Activated T-cell treated with anti-CD3 and anti-CD28 coated beads, Interleukin-2, amount 50 U/mL, for 4 hours (primary cell): ENCODE data around the gene CD82. TPM values are rescaled to one million over a fixed set of nuclear protein-coding genes. Genes with fewer than 3 reads are reported as not detected.
A peak's percentile ranks its signal among the peaks of the same experiment; 100 is the strongest.
"Not testable (repeated sequence)": the region's sequence is repeated elsewhere in the genome, so short reads cannot be mapped to it uniquely, and the experiment has no call there.

Source experiments
- ATAC-seq, 2 donors: fragments of 200-7000 bp; cut with Tn5 transposase; one replicate each; pipeline ENCODE4 v1.10.0; 2021
- DNase-seq: peaks from one replicate; pipeline ENCODE4 v3.0.0-alpha.2; 2020
- H3K27me3 Mint-ChIP-seq: one replicate; pipeline ENCODE4 v1.8.0; 2021; ENCODE audit warnings: low read depth, mixed read lengths
- H3K36me3 Mint-ChIP-seq: one replicate; pipeline ENCODE4 v1.8.0; 2022; ENCODE audit warnings: mixed read lengths; ENCODE audit not compliant: insufficient read depth
- H3K4me1 Mint-ChIP-seq: one replicate; pipeline ENCODE4 v1.8.0; 2021; ENCODE audit warnings: low read depth, mixed read lengths
- H3K4me3 Mint-ChIP-seq: one replicate; pipeline ENCODE4 v1.8.0; 2021; ENCODE audit warnings: mild to moderate bottlenecking, moderate library complexity, mixed read lengths
- H3K9me3 Mint-ChIP-seq: one replicate; pipeline ENCODE4 v1.8.0; 2021; ENCODE audit warnings: mixed read lengths
- total RNA-seq, 3 donors: library from RNA; stranded (reverse); gene quantifications; one replicate each; pipeline ENCODE4 v1.2.1, GENCODE V29; 2021

Gene CD82
- total RNA-seq, 3 donors from 2014 or later: 364 to 594 (median 428) TPM

DNA sequence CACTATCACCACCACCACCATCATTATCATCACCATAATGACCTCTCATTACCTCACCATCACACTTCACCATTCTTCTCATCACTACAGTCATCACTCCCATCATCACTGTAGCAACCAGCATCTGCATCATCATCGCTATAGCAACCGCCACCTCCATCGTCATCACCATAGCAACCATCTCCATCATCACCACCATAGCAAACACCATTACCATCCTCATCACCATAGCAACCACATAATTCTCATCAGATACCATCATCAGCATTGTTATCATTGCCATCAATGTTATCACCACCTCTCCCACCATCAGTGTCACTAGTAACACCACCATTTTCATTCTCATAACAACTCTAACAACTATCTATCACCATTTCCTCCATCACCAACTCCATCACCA, 23.1 kb upstream of the CD82 start:
- ATAC-seq: peak in 1 of 2 donors; percentile 24
- DNase-seq: no peak
- Mint-ChIP-seq H3K9me3 (no peaks in the 10 kb centered on the region), H3K36me3 (no peaks in the 10 kb centered on the region), H3K27me3 (no peaks in the 10 kb centered on the region), H3K4me1 (no peaks in the 10 kb centered on the region), H3K4me3 (no peak overlapping the region)

DNA sequence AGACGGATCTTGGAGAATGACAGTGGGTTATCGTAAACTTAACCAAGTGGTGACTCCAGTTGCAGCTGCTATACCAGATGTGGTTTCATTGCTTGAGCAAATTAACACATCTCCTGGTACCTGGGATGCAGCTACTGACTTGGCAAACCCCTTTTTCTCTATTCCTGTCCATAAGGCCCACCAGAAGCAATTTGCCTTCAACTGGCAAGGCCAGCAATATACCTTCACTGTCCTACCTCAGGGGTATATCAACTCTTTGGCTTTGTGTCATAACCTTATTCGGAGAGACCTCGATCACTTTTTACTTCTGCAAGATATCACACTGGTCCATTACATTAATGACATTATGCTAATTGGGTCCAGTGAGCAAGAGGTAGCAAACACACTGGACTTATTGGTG, 18.5 kb upstream of the CD82 start:
- H3K27me3 Mint-ChIP-seq, H3K4me1 Mint-ChIP-seq, H3K36me3 Mint-ChIP-seq, ATAC-seq, H3K4me3 Mint-ChIP-seq, H3K9me3 Mint-ChIP-seq, DNase-seq: not testable (repeated sequence)

DNA sequence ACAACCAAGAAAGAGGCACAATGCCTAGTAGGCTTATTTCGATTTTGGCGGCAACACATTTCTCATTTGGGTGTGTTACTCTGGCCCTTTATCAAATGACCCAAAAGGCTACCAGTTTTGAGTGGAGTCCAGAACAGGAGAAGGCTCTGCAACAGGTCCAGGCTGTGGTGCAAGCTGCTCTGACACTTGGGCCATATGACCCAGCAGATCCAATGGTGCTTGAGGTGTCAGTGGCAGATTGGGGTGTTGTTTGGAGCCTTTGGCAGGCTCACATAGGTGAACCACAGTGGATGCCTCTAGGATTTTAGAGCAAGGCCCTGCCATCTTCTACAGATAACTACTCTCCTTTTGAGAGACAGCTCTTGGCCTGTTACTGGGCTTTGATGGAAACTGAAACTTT, 17.9 kb upstream of the CD82 start:
- H3K4me3 Mint-ChIP-seq, H3K36me3 Mint-ChIP-seq, H3K9me3 Mint-ChIP-seq, H3K4me1 Mint-ChIP-seq, ATAC-seq, DNase-seq, H3K27me3 Mint-ChIP-seq: not testable (repeated sequence)

DNA sequence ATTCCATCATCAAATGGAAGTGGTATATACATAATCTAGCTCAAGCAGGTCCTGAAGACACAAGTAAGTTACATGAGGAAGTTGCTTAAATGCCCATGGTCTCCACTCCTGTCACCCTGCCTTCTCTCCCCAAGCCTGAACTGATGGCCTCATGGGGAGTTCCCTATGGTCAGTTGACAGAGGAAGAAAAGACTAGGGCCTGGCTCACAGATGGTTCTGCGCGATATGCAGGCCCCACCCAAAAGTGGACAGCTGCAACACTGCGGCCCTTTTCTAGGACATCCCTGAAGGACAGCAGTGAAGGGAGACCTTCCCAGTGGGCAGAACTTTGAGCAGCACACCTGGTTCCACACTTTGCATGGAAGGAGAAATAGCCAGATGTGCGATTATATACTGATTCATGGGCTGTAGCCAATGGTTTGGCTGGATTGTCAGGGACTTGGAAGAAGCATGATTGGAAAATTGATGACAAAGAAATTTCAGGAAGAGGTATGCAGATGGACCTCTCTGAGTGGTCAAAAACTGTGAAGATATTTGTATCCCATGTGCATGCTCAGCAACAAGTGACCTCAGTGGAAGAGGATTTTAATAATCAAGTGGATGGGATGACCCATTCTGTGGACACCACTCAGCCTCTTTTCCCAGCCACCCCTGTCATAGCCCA, 17.3 kb upstream of the CD82 start:
- H3K4me1 Mint-ChIP-seq: no peaks in the 10 kb centered on the region
- H3K9me3 Mint-ChIP-seq: peaks cover 4% of the 10 kb centered on the region
- no peak overlapping the region for H3K4me3 Mint-ChIP-seq
- H3K36me3 Mint-ChIP-seq: no peaks in the 10 kb centered on the region
- no peaks in the 10 kb centered on the region for H3K27me3 Mint-ChIP-seq
- ATAC-seq (no peak), DNase-seq (no peak)

DNA sequence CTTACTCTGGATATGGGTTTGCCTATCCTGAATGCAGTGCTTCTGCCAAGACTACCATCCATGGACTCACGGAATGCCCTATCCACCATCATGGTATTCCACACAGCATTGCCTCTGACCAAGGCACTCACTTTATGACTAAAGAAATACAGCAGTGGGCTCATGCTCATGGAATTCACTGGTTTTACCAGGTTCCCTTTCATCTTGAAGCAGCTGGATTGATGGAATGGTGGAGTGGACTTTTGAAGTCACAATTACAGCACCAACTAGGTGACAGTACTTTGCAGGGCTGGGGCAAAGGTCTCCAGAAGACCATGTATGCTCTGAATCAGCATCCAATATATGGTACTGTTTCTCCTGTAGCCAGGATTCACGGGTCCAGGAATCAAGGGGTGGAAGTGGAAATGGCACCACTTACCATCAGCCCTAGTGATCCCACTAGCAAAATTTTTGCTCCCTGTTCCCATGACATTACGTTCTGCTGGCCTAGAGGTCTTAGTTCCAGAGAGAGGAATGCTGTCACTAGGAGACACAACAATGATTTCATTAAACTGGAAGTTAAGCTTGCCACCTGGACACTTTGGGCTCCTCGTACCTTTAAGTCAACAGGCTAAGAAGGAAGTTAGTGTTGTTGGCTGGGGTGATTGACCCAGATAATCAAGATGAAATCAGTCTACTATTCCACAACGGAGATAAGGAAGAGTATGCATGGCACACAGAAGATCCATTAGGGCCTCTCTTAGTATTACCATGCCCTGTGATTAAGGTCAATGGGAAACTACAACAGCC, 16.3 kb upstream of the CD82 start:
- H3K36me3 Mint-ChIP-seq, DNase-seq, H3K4me3 Mint-ChIP-seq, H3K27me3 Mint-ChIP-seq, H3K4me1 Mint-ChIP-seq, ATAC-seq, H3K9me3 Mint-ChIP-seq: not testable (repeated sequence)

DNA sequence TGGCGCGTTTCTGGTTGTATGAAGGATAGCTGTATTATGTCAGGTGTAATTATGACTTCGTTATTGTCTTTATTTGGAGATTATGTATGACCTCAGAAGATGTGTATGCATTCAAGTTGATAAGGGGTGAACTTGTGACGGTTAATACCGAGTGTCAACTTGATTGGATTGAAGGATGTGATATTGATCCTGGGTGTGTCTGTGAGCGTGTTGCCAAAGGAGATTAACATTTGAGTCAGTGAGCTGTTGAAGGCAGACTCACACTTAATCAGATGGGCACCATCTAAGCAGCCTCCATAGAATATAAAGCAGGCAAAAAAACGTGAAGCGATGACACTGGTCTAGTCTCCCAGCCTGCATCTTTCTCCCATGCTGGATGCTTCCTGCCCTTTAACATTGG, 15.3 kb upstream of the CD82 start:
- Mint-ChIP-seq H3K4me3 (no peak overlapping the region), H3K36me3 (no peaks in the 10 kb centered on the region), H3K27me3 (no peaks in the 10 kb centered on the region), H3K4me1 (no peaks in the 10 kb centered on the region), H3K9me3 (peaks cover 4% of the 10 kb centered on the region)
- no peak for DNase-seq
- no peak for ATAC-seq

DNA sequence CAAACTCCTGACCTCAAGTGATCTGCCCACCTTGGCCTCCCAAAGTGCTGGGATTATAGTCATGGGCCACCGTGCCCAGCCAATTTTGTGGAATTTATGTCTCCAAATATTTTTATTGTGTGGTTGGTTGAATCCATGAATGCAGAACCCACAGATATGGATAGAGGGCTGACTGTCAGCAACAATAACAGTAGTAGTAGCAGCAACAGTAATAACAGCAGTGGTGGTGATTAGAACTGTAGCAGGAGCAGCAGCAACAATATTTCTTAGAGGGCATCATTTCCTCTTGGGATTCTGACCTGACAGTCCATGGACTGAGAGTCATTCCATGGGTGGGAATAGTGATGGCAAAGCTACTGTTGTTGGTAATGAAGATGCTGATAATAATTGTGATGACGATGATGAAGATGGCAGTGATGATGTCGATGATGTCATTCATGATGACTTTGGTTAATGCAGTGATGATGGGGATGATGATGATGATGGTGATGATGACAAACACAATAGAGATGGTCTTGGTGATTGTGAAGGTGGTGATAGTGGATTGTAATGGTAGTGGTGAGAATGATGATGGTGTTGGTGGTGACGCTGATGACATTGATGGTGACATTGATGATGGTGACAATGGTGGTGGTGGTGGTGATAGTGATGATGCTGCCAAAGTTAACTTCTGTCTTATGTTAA, 13.9 kb upstream of the CD82 start:
- ATAC-seq: no peak
- peaks cover under 1% of the 10 kb centered on the region for H3K4me1 Mint-ChIP-seq
- H3K27me3 Mint-ChIP-seq: no peaks in the 10 kb centered on the region
- H3K4me3 Mint-ChIP-seq: no peak overlapping the region
- peaks cover 4% of the 10 kb centered on the region for H3K9me3 Mint-ChIP-seq
- DNase-seq: no peak
- no peaks in the 10 kb centered on the region for H3K36me3 Mint-ChIP-seq

DNA sequence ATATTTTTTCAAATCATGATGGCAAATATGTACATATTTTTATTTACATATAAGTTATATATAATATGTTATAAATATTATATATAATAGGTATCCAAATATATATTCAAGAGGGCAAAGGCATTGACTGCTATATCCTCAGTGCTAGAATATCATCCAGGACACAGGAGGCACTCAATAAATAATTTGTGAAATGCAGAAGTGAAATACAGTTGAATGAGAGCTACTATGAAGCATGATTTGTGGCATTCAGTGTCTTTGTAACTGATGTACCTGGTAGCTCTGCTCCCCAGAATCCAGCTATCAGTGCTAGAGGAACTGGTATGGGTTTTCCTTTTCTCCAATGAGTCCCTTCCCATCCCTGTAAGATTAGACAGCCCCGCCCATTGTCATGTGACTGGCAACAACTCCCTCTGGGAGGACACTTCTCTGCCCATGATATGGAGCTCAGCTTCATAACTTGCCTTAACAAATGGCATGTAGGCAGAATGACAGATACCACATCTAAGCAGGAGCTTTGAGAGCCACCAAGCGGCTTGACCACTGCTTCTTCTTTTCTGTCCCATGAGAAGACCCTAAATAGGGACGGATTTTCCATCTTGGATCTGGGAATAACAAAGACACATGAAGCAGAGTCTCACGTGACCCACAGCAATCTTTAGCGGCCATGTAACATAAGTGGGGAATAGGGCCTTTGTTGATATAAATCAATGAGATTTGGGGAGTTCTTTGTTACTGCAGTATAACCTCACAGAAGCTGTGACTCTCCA, 10.2 kb upstream of the CD82 start:
- DNase-seq: no peak
- Mint-ChIP-seq H3K36me3 (no peaks in the 10 kb centered on the region), H3K27me3 (no peaks in the 10 kb centered on the region), H3K4me3 (no peak overlapping the region), H3K9me3 (peaks cover 4% of the 10 kb centered on the region), H3K4me1 (peaks cover 15% of the 10 kb centered on the region)
- no peak for ATAC-seq

DNA sequence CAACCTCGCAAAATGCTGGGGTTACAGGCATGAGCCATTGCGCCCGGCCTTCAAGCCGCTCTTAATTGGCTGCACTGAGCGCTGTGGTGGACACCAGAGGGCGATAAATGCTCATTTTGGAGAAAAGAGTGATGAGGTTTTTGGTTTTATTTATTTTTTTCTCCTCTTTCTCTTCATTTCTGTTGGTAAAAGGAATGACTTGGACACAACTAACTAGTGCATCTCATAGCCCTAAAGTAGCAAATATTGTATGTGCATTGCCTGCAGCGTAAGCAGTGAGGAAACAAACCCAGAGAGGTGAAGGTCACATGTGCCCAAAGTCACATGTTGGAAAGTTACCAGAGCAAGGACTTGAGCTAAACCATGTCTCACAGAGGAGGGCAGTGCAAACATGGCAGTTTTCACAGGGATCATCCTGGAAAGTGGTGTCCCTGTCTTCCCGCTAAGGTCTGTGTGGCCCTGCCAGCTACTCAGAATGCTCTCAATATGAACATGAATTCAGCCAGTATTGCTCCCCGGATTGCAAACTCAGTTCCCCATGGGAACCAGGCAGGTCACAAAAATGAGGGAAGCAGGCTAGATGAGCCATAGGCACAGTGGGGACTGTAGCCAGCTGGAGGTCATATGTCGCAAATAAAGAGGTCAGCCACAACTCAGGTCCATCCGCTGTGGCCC, 8.6 kb upstream of the CD82 start:
- peaks cover 27% of the 10 kb centered on the region for H3K4me1 Mint-ChIP-seq

DNA sequence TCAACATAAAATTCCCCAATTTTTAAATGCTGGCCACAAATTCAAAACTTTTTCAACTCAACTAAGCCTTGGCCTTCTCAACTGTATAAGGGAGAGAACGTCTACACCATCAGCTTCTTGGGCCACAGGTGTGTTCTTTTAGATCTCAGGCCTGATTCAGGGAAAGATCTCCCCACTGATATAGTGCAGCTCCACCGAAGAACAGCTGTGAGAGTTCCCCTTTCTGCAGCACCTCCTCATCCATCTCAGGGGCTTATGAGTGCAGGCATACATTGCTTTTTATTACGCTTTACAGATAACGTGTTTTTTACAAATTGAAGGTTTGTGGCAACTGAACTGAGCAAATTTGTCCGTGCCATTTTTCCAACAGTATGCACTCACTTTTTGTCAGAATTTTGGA, 8.0 kb upstream of the CD82 start:
- Mint-ChIP-seq H3K4me3 (no peak overlapping the region), H3K27me3 (no peaks in the 10 kb centered on the region), H3K9me3 (no peaks in the 10 kb centered on the region), H3K36me3 (no peaks in the 10 kb centered on the region), H3K4me1 (peaks cover 27% of the 10 kb centered on the region)
- ATAC-seq (no peak), DNase-seq (no peak)

More for the DNA sequence above, 8.6 kb upstream of the CD82 start:
- ATAC-seq (peak; percentile 77 to 87), DNase-seq (peak; percentile 69)
- Mint-ChIP-seq H3K36me3 (no peaks in the 10 kb centered on the region), H3K27me3 (no peaks in the 10 kb centered on the region), H3K9me3 (peaks cover under 1% of the 10 kb centered on the region), H3K4me3 (no peak overlapping the region)

DNA sequence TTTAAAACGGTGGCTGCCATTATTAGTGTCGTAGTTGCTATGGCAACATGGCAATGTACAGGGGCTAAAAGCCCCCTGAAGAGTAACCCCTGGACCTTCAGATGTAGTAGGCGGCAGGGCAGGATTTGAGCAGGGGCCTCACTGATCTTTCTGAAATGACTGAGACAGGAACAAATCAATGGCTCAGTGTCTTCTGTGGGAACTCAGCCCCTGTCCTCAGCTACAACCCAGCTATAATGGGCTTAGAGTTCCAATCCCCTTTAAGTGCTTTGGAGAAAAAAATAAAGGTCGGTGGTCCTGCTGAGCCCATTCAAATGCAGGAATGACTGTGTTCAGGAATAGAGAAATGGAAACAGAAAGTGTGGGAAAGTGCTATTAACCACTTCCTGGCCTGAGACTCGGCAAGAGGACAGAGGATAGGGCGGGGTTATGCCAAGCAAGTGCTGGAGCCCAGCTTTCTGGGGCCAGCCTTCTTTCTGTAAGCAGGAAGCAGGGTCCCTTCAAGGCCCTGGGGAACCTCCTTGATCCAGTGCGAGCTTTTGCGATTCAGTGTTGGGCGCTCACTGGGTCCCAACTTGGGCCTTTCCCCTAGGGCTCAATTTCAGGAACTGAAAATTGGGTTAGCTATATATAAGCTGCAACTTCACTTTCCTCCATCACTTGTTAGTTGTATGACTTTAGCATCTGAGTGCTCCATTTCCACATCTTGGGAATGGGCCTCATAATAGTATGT, 6.1 kb upstream of the CD82 start:
- Mint-ChIP-seq H3K4me3 (no peak overlapping the region), H3K27me3 (no peaks in the 10 kb centered on the region), H3K9me3 (no peaks in the 10 kb centered on the region), H3K36me3 (no peaks in the 10 kb centered on the region), H3K4me1 (peaks cover 32% of the 10 kb centered on the region)
- peak in 1 of 2 donors; percentile 11 for ATAC-seq
- no peak for DNase-seq

DNA sequence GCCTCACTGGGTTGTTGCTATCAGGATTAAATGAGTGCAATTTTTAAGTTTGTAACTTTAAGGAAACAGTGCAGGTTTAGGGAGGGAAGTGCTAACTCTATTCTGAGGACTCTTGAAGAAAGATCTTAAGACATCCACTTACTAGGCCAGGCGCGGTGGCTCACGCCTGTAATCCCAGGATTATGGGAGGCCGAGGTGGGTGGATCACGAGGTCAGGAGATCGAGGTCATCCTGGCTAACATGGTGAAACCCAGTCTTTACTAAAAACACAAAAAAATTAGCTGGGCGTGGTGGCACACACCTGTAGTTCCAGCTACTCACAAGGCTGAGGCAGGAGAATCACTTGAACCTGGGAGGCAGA, 5.5 kb upstream of the CD82 start:
- H3K4me3 Mint-ChIP-seq: not testable (repeated sequence)

DNA sequence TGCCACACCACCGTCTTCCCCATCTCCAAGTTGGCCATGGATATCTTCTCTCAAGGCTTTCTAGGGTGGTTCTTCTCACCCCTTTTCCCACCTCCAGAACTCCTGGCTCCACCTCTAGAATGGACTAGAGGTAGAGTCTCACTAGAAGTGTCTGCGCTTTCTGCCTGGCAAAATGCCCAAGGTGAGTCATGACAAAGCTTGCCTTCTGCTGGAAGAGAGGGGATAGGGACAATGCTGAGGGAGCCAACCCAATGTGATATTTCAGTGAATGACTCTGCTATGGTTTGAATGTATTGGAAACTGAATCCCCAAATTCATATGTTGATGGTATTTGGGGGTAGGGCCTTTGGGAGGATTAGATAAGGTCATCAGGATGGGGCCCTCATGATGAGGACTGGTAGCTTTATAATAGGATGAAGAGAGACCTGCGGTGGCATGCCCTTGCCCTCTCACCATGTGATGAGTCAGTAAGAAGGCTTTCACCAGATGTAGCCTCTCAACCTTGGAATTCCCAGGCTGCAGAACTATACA, 4.1 kb upstream of the CD82 start:
- ATAC-seq: no peak
- peaks cover 36% of the 10 kb centered on the region for H3K4me1 Mint-ChIP-seq
- H3K27me3 Mint-ChIP-seq: no peaks in the 10 kb centered on the region
- no peaks in the 10 kb centered on the region for H3K36me3 Mint-ChIP-seq
- no peak overlapping the region for H3K4me3 Mint-ChIP-seq
- DNase-seq: no peak
- H3K9me3 Mint-ChIP-seq: no peaks in the 10 kb centered on the region

More for the DNA sequence above, 5.5 kb upstream of the CD82 start:
- H3K4me1 Mint-ChIP-seq: peaks cover 34% of the 10 kb centered on the region
- H3K36me3 Mint-ChIP-seq, H3K9me3 Mint-ChIP-seq, H3K27me3 Mint-ChIP-seq, DNase-seq, ATAC-seq: not testable (repeated sequence)
